Measurements from ENCODE around the gene HBA2. TPM values are rescaled to one million over a fixed set of nuclear protein-coding genes. Genes with fewer than 3 reads are reported as not detected.

The HBA2 gene
- total and polyA plus RNA-seq, 9 of the 15 experiments (the other 6 are each of a cell fraction or from before 2014, with no cell fraction given), result 40.4 to 853 (median 286) TPM

- TF ChIP-seq ID3 (CRISPR knock-in tag; IDR thresholded peaks at IDR 0.05), result no peak
- TF ChIP-seq ID3 (tag; IDR thresholded peaks at IDR 0.05), result peak; percentile 91
- TF ChIP-seq EP400 (IDR thresholded peaks at IDR 0.05), result peak; percentile 88; the same call in 1 of the 2 replicates
- TF ChIP-seq RFX7 (CRISPR knock-in tag; IDR thresholded peaks at IDR 0.05), result no peak
- TF ChIP-seq MLLT1 (IDR thresholded peaks at IDR 0.05), result no peak
- TF ChIP-seq MAFF (IDR thresholded peaks at IDR 0.05; ENCODE audit: low read length), result no peak
- TF ChIP-seq FOXK1 (CRISPR knock-in tag; IDR thresholded peaks at IDR 0.05; ENCODE audit: borderline replicate concordance), result peak; percentile 100
- peak; percentile 99 for TF ChIP-seq HNRNPL (IDR thresholded peaks at IDR 0.05; ENCODE audit: low read depth, low read length)
- peak; percentile 60 for TF ChIP-seq FOSL1 (tag; conservative IDR thresholded peaks at IDR 0.05)
- peak; percentile 97; the same call in 1 of the 2 replicates for TF ChIP-seq ZNF124 (CRISPR knock-in tag; IDR thresholded peaks at IDR 0.05)
- no peak for TF ChIP-seq DDX20 (tag; IDR thresholded peaks at IDR 0.05; ENCODE audit: low read depth)
- no peak for TF ChIP-seq ZNF449 (CRISPR knock-in tag; IDR thresholded peaks at IDR 0.05)
- TF ChIP-seq STAG1 (CRISPR knock-in tag; IDR thresholded peaks at IDR 0.05; ENCODE audit: borderline replicate concordance), result peak; percentile 94
- TF ChIP-seq ZNF740 (CRISPR knock-in tag; IDR thresholded peaks at IDR 0.05), result peak; percentile 97
- TF ChIP-seq ZNF740 (tag; IDR thresholded peaks at IDR 0.05), result no peak; a peak in 1 of 4 replicates
- TF ChIP-seq PTTG1 (tag; IDR thresholded peaks at IDR 0.05; ENCODE audit: low read depth), result no peak
- TF ChIP-seq SMARCA5 (IDR thresholded peaks at IDR 0.05), result no peak
- TF ChIP-seq IRF2 (CRISPR knock-in tag; IDR thresholded peaks at IDR 0.05), result peak; percentile 94
- TF ChIP-seq ELF4 (CRISPR knock-in tag; IDR thresholded peaks at IDR 0.05), result peak; percentile 11; the same call in 1 of the 2 replicates
- TF ChIP-seq PTBP1 (IDR thresholded peaks at IDR 0.05; ENCODE audit: low read depth, low read length), result peak; percentile 39; the same call in 1 of the 2 replicates
- TF ChIP-seq ARID3B (CRISPR knock-in tag; IDR thresholded peaks at IDR 0.05; ENCODE audit: borderline replicate concordance), result no peak
- TF ChIP-seq TRIM24 (IDR thresholded peaks at IDR 0.05), result peak in 1 of 2 experiments; percentile 35; a peak in 1 of 4 replicates
- TF ChIP-seq PHF8 (IDR thresholded peaks at IDR 0.05; ENCODE audit: borderline replicate concordance, low read length), result peak; percentile 54; the same call in 1 of the 2 replicates
Measured at GRCh38 chr16:180681-181564, 8.2 kb downstream of the HBA2 start (continued).
